ENCODE measurements around the gene KRTAP17-1. TPM values are rescaled to one million over a fixed set of nuclear protein-coding genes. Genes with fewer than 3 reads are reported as not detected.

KRTAP17-1 gene
- total RNA-seq, 1 experiment from 2014 or later: not detected

- TF ChIP-seq FOXP4 (CRISPR knock-in tag; IDR thresholded peaks at IDR 0.05): no peak
- no peak for TF ChIP-seq ESRRA (CRISPR knock-in tag; IDR thresholded peaks at IDR 0.05; ENCODE audit: borderline replicate concordance)
- TF ChIP-seq STAT6 (CRISPR knock-in tag; conservative IDR thresholded peaks at IDR 0.05; ENCODE audit: low read depth): no peak
- TF ChIP-seq AFF4 (CRISPR knock-in tag; IDR thresholded peaks at IDR 0.05; ENCODE audit: borderline replicate concordance): no peak
- TF ChIP-seq ATF6 (CRISPR knock-in tag; IDR thresholded peaks at IDR 0.05): no peak
- no peak for TF ChIP-seq ZBTB21 (CRISPR knock-in tag; IDR thresholded peaks at IDR 0.05; ENCODE audit: borderline replicate concordance)
- TF ChIP-seq MAX (CRISPR knock-in tag; IDR thresholded peaks at IDR 0.05): no peak
- TF ChIP-seq PREB (CRISPR knock-in tag; IDR thresholded peaks at IDR 0.05; ENCODE audit: borderline replicate concordance): no peak
- TF ChIP-seq FOXK1 (CRISPR knock-in tag; IDR thresholded peaks at IDR 0.05): no peak
- TF ChIP-seq ZNF232 (CRISPR knock-in tag; IDR thresholded peaks at IDR 0.05): no peak
Observed at GRCh38 chr17:41318231-41318630, 2.7 kb upstream of the KRTAP17-1 start (continued).

GRCh38 chr17:41315814-41316445 lies 420 bp upstream of the KRTAP17-1 start:
- ChIA-PET CTCF (interaction anchor here (1.8 kb wide), 1 partner anchor 102 kb away, joined by 5 read pairs; no protein-coding TSS in a partner anchor), POLR2A (no interaction called here)
- Mint-ChIP-seq H3K9me3 (peaks cover 20% of the 10 kb centered on the region), H3K36me3 (peaks cover 14% of the 10 kb centered on the region; the same call in 1 of the 2 replicates), H3K27me3 (ENCODE audit: low read depth) (no peaks in the 10 kb centered on the region), H3K4me3 (no peak overlapping the region), H3K27ac (no peak overlapping the region), H3K4me1 (no peaks in the 10 kb centered on the region)
- DNase-seq (ENCODE audit: low spot score) (no peak), ATAC-seq (no peak)
- TF ChIP-seq NR2C2 (CRISPR knock-in tag; IDR thresholded peaks at IDR 0.05) (no peak), EMX1 (CRISPR knock-in tag; IDR thresholded peaks at IDR 0.05) (no peak), FOXK1 (CRISPR knock-in tag; IDR thresholded peaks at IDR 0.05) (no peak), CREM (CRISPR knock-in tag; IDR thresholded peaks at IDR 0.05) (no peak), ZNF425 (CRISPR knock-in tag; conservative IDR thresholded peaks at IDR 0.05) (no peak), SMAD4 (CRISPR knock-in tag; IDR thresholded peaks at IDR 0.05) (no peak), TEAD4 (CRISPR knock-in tag; IDR thresholded peaks at IDR 0.05) (no peak), CTCF (IDR thresholded peaks at IDR 0.05) (no peak), NFYB (CRISPR knock-in tag; conservative IDR thresholded peaks at IDR 0.05; ENCODE audit: low read depth) (no peak), FOXJ3 (CRISPR knock-in tag; IDR thresholded peaks at IDR 0.05; ENCODE audit: borderline replicate concordance) (no peak)
